HG03565 (cell line): ENCODE results near the gene NRN1L.

Experiments
- ATAC-seq: cut with Tn5 transposase; IDR thresholded peaks from one replicate; pipeline ENCODE4 v1.9.1; 2021; ENCODE audit warnings: mild to moderate bottlenecking, moderate library complexity; ENCODE audit not compliant: unreplicated experiment

NRN1L gene

GRCh38 chr16:67934306-67935100, 49.8 kb downstream of the NRN1L start:
- ATAC-seq, result no peak

- ATAC-seq, result no peak
Measured at GRCh38 chr16:67935101-67935401, 50.4 kb downstream of the NRN1L start.

DNA sequence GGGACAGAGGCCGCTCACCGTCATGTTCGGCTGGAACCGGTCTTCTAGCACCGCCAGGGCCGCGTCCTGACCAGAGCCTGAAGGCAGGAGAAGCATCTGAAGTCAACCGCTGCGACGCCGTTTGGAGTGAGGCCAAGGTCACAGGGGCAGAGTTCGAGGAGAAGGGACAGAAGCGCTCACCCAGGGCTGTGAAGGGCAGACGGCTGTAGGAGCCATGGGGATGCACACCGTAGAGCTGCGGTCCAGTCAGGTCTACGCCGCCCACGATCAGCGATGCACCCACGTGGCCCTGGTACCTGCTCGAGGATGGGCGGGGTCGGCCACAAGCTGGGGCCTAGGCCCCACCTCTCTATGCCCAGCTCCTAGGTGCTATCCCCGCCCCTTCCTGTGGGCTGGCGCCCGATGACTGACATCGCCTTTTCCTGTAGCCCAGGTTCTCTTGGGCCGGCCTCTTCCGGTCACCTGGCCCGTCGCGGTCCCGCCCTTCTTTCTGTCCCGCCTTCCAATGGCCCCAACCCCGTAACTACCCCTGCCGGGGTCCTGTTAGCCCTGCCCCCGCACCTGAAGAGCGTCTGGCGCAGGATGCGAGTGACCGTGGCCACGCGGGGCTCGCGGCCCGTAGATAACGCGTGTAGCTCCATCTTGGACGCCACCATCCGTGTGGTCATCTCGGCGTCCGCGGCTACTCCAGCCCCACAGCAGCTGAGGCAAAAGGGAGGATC, 50.9 kb downstream of the NRN1L start:
- ATAC-seq, result peak; percentile 80
